Esophagus mucosa (tissue), 1 donor: ENCODE data around the gene ECPAS. TPM values are rescaled to one million over a fixed set of nuclear protein-coding genes. Genes with fewer than 3 reads are reported as not detected.
"Not testable (repeated sequence)": the region's sequence is repeated elsewhere in the genome, so short reads cannot be mapped to it uniquely, and the experiment has no call there.

ENCODE experiments used
- ATAC-seq: fragments of 200-7000 bp; cut with Tn5 transposase; one replicate; pipeline ENCODE4 v1.9.1; 2020
- total RNA-seq: library from RNA; stranded (reverse); gene quantifications from one replicate; pipeline ENCODE4 v1.2.4, GENCODE V29; 2023
- donor health status: DM: yes; HTN: yes; CAD: no.

The ECPAS gene
- total RNA-seq, 1 donor from 2014 or later = 56.5 TPM

- ATAC-seq = no peak
These were observed 9.0 kb downstream of the ECPAS start for GRCh38 chr9:111475195-111475594.

GRCh38 chr9:111474385-111474784 lies 9.8 kb downstream of the ECPAS start:
- ATAC-seq = no peak

GRCh38 chr9:111467778-111468367 lies 16.3 kb downstream of the ECPAS start:
- ATAC-seq = no peak

GRCh38 chr9:111463048-111463447 lies 21.1 kb downstream of the ECPAS start:
- ATAC-seq = no peak

GRCh38 chr9:111458139-111459009 lies 25.8 kb downstream of the ECPAS start:
- ATAC-seq = no peak

GRCh38 chr9:111456529-111456928 lies 27.7 kb downstream of the ECPAS start:
- no peak for ATAC-seq

GRCh38 chr9:111455638-111456037 lies 28.5 kb downstream of the ECPAS start:
- ATAC-seq = no peak

- no peak for ATAC-seq
These were observed 29.4 kb downstream of the ECPAS start for GRCh38 chr9:111454751-111455150.

- no peak for ATAC-seq
These were observed 32.6 kb downstream of the ECPAS start for GRCh38 chr9:111451570-111451969.

- ATAC-seq = no peak
These were observed 34.1 kb downstream of the ECPAS start for GRCh38 chr9:111450124-111450523.

GRCh38 chr9:111449705-111450104 lies 34.5 kb downstream of the ECPAS start:
- no peak for ATAC-seq

- ATAC-seq = not testable (repeated sequence)
These were observed 38.4 kb downstream of the ECPAS start for GRCh38 chr9:111445799-111446198.

GRCh38 chr9:111443454-111443853 lies 40.7 kb downstream of the ECPAS start:
- ATAC-seq = no peak

GRCh38 chr9:111442360-111443027 lies 41.7 kb downstream of the ECPAS start:
- no peak for ATAC-seq

GRCh38 chr9:111440226-111440625 lies 44.0 kb downstream of the ECPAS start:
- no peak for ATAC-seq

GRCh38 chr9:111438541-111439235 lies 45.5 kb downstream of the ECPAS start:
- ATAC-seq = no peak

- no peak for ATAC-seq
These were observed 47.6 kb downstream of the ECPAS start for GRCh38 chr9:111436571-111436970.

- no peak for ATAC-seq
These were observed 51.1 kb downstream of the ECPAS start for GRCh38 chr9:111433082-111433481.

GRCh38 chr9:111431684-111432083 lies 52.5 kb downstream of the ECPAS start:
- ATAC-seq = no peak

GRCh38 chr9:111429175-111429574 lies 55.0 kb downstream of the ECPAS start:
- no peak for ATAC-seq

GRCh38 chr9:111427186-111427585 lies 57.0 kb downstream of the ECPAS start:
- ATAC-seq = no peak

GRCh38 chr9:111423389-111423788 lies 60.8 kb downstream of the ECPAS start:
- no peak for ATAC-seq

GRCh38 chr9:111414406-111414805 lies 69.8 kb downstream of the ECPAS start:
- no peak for ATAC-seq
